T-helper 1 cell (primary cell): ENCODE results near the gene NPHS2.
"Not testable (repeated sequence)": the region's sequence is repeated elsewhere in the genome, so short reads cannot be mapped to it uniquely, and the experiment has no call there.

Experiments used
- DNase-seq, 5 donors: peaks; one replicate each; pipeline ENCODE4 v3.0.0-alpha.2; 2012 to 2020

Gene NPHS2

GRCh38 chr1:179547021-179547535, 28.7 kb downstream of the NPHS2 start:
- DNase-seq: no peak

DNA sequence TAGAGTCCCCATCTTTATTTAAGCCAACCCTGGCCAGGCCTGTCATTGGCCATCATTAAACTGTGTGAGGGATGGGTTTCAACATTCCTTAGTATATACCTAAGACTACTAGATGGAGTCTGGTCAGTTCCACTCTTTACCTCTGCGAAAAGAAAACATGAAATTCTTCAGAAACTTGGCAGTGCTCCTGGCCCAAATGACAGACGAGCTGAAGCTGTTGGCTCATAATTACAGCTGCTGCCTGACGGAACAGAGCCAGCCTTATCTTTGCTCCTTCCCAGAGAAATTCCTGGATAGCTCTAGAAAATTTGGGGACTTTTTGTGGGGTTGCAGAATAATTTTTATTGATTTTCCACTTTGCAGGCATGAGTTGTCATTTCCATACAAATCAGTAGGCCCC, 30.4 kb downstream of the NPHS2 start:
- no peak for DNase-seq

- no peak for DNase-seq
Measured at GRCh38 chr1:179541774-179542173, 34.0 kb downstream of the NPHS2 start.

GRCh38 chr1:179530352-179530751, 45.4 kb downstream of the NPHS2 start:
- DNase-seq: no peak

GRCh38 chr1:179529482-179530195, 46.1 kb downstream of the NPHS2 start:
- no peak for DNase-seq

GRCh38 chr1:179518544-179518943, 57.2 kb downstream of the NPHS2 start:
- not testable (repeated sequence) for DNase-seq

GRCh38 chr1:179516976-179517705, 58.6 kb downstream of the NPHS2 start:
- DNase-seq: no peak

DNA sequence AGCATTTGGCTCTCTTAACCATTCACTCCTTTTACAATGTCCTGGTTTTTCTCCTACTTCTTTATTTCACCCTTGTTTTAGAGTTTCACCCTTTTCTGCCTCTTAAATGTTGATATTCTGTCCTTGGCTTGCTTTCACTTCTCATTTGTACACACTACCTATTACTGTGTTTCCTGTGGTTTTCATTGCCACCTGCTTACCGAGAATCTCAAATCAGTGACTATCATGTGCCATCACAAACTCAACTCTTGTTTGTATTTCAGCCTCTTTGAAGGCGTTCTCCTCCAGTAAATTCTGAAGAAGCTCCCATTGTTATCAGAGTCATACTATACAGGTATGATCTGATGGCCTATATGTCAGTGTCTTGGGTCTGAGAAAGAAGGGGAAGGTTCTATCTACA, 65.7 kb downstream of the NPHS2 start:
- no peak for DNase-seq

GRCh38 chr1:179509384-179509783, 66.4 kb downstream of the NPHS2 start:
- DNase-seq: no peak

- no peak for DNase-seq
Measured at GRCh38 chr1:179506199-179506598, 69.5 kb downstream of the NPHS2 start.
